ENCODE data around the gene ME3.
"Not testable (repeated sequence)": the region's sequence is repeated elsewhere in the genome, so short reads cannot be mapped to it uniquely, and the experiment has no call there.

ME3 gene

GRCh38 chr11:86442420-86442819 lies 230.0 kb downstream of the ME3 start:
- DNase-seq (ENCODE audit: low read depth in 1 of 2, low spot score in 1 of 2), result no peak

DNA sequence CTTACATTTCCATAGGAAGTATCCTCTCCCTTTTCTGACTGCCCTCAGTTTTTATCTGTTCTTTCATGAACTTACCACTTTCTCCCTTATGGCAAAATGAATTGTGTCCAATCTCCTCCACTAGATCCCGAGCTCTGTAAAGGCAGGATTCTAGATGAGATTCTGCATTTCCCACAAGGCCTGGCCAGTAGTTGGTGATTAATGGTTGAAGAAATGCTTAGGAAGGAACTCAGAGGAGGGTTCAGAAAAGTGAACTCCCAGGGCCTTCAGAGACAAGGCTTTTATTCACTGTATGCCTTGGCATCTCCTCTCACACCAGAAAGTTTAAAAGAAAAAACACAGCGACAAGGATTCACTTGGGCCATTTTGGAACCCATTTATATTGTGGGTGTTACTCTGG lies 231.6 kb downstream of the ME3 start:
- no peak for DNase-seq (ENCODE audit: low read depth in 1 of 2, low spot score in 1 of 2)

DNA sequence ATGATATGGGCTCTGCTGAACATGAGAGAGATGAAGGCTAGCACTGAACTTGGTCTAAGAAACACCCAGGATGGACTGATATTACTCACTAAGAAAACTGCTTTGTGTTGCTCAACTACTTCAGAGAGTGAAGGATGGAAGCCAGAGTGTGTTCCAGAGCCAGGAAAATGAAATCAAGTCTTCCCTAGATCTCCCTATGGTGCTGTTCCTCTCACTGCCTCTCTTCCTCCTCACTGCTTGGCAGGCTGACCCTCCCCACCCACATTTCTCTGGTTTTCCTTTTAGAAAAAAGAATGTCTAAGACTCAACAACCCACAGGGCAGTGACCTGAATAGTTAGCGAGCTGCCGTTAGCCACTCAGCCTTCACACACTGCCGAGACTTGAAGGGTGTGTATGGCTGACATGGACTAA lies 232.1 kb downstream of the ME3 start:
- no peak for DNase-seq (ENCODE audit: low read depth in 1 of 2, low spot score in 1 of 2)

DNA sequence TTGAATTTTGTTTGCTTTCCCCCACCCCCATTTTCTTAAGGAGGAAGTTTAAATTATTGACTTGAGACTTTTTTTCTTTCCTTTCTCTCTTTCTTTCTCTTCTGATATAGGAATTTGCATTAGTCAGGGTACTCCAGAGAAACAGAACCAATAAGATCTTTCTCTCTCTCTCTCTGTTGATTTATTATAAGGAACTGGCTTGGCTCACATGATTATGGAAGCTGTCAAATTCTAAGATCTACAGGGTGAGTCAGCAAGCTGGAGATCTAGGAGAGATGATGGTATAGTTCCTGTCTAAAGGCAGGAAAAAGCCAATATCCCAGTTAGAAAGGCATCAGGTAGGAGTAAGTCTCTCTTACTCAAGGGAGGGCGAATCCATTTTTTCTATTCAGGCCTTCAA lies 233.7 kb downstream of the ME3 start:
- no peak for DNase-seq (ENCODE audit: low read depth in 1 of 2, low spot score in 1 of 2)

- DNase-seq (ENCODE audit: low read depth in 1 of 2, low spot score in 1 of 2), result no peak
These were observed 236.7 kb downstream of the ME3 start for GRCh38 chr11:86435711-86436110.

DNA sequence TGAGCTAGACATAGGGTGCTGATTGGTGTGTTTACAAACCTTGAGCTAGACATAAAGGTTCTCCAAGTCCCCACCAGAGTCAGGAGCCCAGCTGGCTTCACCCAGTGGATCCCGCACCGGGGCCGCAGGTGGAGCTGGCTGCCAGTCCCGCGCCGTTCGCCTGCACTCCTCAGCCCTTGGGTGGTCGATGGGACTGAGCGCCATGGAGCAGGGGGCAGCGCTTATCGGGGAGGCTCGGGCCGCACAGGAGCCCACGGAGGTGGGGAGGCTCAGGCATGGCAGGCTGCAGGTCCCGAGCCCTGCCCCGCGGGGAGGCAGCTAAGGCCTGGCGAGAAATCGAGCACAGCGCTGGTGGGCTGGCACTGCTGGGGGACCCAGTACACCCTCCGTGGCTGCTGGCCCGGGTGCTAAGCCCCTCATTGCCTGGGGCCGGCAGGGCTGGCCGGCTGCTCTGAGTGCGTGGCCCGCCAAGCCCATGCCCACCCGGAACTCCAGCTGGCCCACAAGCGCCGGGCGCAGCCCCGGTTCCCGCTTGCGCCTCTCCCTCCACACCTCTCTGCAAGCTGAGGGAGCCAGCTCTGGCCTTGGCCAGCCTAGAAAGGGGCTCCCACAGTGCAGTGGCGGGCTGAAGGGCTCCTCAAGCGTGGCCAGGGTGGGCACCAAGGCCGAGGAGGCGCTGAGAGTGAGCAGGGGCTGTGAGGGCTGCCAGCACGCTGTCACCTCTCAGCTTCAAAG lies 238.9 kb downstream of the ME3 start:
- DNase-seq (ENCODE audit: low read depth in 1 of 2, low spot score in 1 of 2), result not testable (repeated sequence)

- DNase-seq (ENCODE audit: low read depth in 1 of 2, low spot score in 1 of 2), result no peak
These were observed 241.2 kb downstream of the ME3 start for GRCh38 chr11:86431258-86431657.

DNA sequence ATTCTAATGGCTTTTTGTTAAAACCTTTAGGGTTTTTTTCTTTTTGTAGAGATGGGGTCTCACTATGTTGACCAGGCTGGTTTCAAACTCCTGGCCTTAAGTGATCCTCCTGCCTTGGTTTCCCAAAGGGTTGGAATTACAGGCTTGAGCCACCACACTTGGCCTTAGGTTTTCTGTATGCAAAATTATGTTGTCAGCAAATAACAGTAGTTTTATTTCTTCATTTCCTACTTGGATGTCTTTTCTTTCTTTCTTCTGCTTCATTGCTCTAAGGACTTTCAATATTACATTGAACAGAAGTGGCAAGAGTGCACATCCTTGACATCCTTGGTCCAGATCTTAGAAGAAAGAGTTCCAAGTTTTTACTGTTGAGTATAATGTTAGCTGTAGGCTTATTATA lies 245.0 kb downstream of the ME3 start:
- DNase-seq (ENCODE audit: low read depth in 1 of 2, low spot score in 1 of 2), result no peak

GRCh38 chr11:86423488-86423887 lies 248.9 kb downstream of the ME3 start:
- not testable (repeated sequence) for DNase-seq (ENCODE audit: low read depth in 1 of 2, low spot score in 1 of 2)

GRCh38 chr11:86422371-86422770 lies 250.0 kb downstream of the ME3 start:
- DNase-seq (ENCODE audit: low read depth in 1 of 2, low spot score in 1 of 2), result no peak

- DNase-seq (ENCODE audit: low read depth in 1 of 2, low spot score in 1 of 2), result no peak
These were observed 250.5 kb downstream of the ME3 start for GRCh38 chr11:86421946-86422345.

GRCh38 chr11:86418917-86419316 lies 253.5 kb downstream of the ME3 start:
- DNase-seq (ENCODE audit: low read depth in 1 of 2, low spot score in 1 of 2), result no peak

- DNase-seq (ENCODE audit: low read depth in 1 of 2, low spot score in 1 of 2), result no peak
These were observed 253.9 kb downstream of the ME3 start for GRCh38 chr11:86418513-86418912.

- no peak for DNase-seq (ENCODE audit: low read depth in 1 of 2, low spot score in 1 of 2)
These were observed 254.3 kb downstream of the ME3 start for GRCh38 chr11:86418106-86418505.

DNA sequence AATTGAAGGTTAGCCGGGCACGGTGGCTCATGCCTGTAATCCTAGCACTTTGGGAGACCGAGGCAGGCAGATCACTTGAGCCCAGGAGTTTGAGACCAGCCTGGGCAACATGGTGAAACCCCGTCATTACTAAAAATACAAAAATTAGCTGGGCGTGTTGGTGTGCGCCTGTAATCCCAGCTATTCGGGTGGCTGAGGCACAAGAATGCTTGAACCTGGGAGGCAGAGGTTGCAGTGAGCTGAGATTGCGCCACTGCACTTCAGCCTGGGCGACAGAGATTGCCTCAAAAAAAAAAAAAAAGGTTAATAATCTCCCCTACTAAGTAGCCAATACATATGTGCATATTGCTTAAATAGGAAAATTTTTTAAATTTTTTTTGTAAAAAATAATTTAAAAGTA lies 255.5 kb downstream of the ME3 start:
- DNase-seq (ENCODE audit: low read depth in 1 of 2, low spot score in 1 of 2), result not testable (repeated sequence)

DNA sequence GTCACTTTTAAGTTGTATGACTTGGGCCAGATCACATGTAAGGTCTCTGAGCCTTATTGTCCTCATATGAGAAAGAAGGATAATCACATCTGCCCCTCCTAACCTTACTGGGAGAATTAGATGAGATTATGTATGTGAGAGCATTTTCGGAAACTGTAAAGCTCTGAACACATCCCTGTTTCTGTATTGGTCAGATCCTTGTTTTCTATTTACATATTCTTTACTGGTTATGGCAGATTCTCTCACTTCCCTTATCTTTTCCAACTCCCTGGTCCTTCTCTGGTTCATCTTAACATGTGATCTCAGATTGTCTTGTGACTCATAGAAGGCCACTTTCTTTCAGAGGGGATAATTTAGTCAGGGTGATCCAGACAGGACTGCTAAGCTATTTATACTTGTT lies 255.9 kb downstream of the ME3 start:
- no peak for DNase-seq (ENCODE audit: low read depth in 1 of 2, low spot score in 1 of 2)

DNA sequence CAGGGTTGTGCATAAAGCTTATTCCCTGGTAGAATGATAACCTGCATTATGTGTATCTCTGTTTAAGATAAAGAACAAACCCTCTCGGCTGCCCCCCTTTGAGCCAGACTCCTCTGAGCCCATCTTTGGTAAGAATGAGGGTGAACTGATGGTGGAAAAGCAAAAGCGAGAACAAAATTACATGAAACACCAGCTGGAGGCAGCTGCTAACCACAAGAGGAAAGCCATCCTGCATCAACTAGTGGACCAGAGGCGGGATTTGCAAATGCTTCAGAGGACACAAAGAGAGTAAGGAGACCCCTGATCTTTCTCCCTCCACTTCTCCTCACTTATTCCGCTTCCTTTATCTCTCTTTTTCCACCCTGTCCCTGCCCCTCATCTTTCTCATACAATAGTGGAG lies 257.4 kb downstream of the ME3 start:
- DNase-seq (ENCODE audit: low read depth in 1 of 2, low spot score in 1 of 2), result no peak

- no peak for DNase-seq (ENCODE audit: low read depth in 1 of 2, low spot score in 1 of 2)
These were observed 258.4 kb downstream of the ME3 start for GRCh38 chr11:86414032-86414431.

DNA sequence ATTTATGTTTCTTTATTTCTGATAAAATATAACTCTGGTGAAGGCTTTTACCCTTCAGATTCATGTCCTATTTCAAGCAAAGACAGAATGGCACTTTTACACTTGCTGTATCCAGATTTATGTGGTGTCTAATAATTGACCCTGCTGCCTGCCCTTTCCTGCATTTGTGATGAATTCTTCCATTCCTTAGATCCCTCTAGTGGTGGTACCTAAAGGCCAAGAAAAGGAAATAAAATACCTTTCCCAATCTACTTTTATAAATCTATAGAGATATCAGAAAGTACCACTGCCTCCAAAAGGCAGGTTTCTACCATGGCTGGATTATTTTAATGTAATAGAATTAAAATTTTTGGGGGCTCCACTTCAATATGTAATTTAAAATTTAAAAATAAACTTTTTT lies 263.6 kb downstream of the ME3 start:
- DNase-seq (ENCODE audit: low read depth in 1 of 2, low spot score in 1 of 2), result no peak

- no peak for DNase-seq (ENCODE audit: low read depth in 1 of 2, low spot score in 1 of 2)
These were observed 269.0 kb downstream of the ME3 start for GRCh38 chr11:86403458-86403857.

GRCh38 chr11:86398106-86398505 lies 274.3 kb downstream of the ME3 start:
- no peak for DNase-seq (ENCODE audit: low read depth in 1 of 2, low spot score in 1 of 2)

DNA sequence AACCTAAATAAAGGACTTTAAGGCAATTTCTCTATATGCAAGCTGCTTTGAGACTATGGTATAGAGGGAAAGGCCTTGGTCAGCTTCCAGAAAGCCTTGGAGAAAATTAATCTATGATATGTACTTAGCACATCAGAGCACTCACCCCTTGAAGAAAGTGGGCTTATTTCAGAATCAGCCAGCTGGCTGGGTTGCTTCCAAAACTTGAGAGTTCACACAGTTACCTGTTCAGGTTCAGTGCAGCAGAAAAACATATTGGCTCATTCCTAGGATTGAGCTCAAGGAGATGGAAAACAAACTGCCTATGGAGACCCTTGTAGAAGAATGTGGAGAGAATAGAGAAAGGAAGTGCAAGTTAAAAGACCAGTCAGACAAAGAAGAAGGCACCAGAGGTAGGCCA lies 275.1 kb downstream of the ME3 start:
- DNase-seq (ENCODE audit: low read depth in 1 of 2, low spot score in 1 of 2), result no peak

- DNase-seq (ENCODE audit: low read depth in 1 of 2, low spot score in 1 of 2), result no peak
These were observed 276.0 kb downstream of the ME3 start for GRCh38 chr11:86396396-86396795.

Measured in stimulated activated CD4-positive, alpha-beta T cell treated with anti-CD3 and anti-CD28 coated beads, Interleukin-15, amount 100 ng/mL, for 1 hour (primary cell).